Spleen (tissue), 11 donors: ENCODE results near the gene DAPK1. TPM values are rescaled to one million over a fixed set of nuclear protein-coding genes. Genes with fewer than 3 reads are reported as not detected.
"Not testable (repeated sequence)": the region's sequence is repeated elsewhere in the genome, so short reads cannot be mapped to it uniquely, and the experiment has no call there.

Experiments used
- DNase-seq: peaks from one replicate; pipeline ENCODE4 v3.0.0-alpha.2; 2020
- H3K27ac ChIP-seq, 8 donors: fragments of 200-600 bp; sonication (generic) in 7 of 8; 1 replicate in 4 of 8; 2 replicates in 4 of 8; pipeline versions ENCODE4 v1.5.0 to v1.8.0; 2016 to 2021; ENCODE audit warnings: inconsistent platforms in 4 of 8, mild to moderate bottlenecking in 4 of 8, moderate library complexity in 1 of 8
- H3K27me3 ChIP-seq, 7 donors: fragments of 200-600 bp; sonication (generic) in 6 of 7; replicated peaks in 1 of 7; 1 replicate in 4 of 7; 2 replicates in 3 of 7; pipeline versions ENCODE4 v1.5.0 to v1.8.0; 2016 to 2021; ENCODE audit warnings: inconsistent platforms in 3 of 7, mild to moderate bottlenecking in 1 of 7
- H3K36me3 ChIP-seq, 6 donors: fragments of 200-600 bp; sonication (generic) in 5 of 6; 1 replicate in 4 of 6; 2 replicates in 2 of 6; pipeline versions ENCODE4 v1.5.0 to v1.8.0; 2016 to 2021; ENCODE audit warnings: inconsistent platforms in 2 of 6
- H3K4me1 ChIP-seq, 6 donors: fragments of 200-600 bp; sonication (generic) in 5 of 6; 1 replicate in 3 of 6; 2 replicates in 3 of 6; pipeline versions ENCODE4 v1.5.0 to v1.8.0; 2016 to 2021; ENCODE audit warnings: inconsistent platforms in 3 of 6
- H3K4me3 ChIP-seq, 8 donors: fragments of 200-600 bp; sonication (generic) in 7 of 8; 1 replicate in 4 of 8; 2 replicates in 4 of 8; pipeline versions ENCODE4 v1.5.0 to v1.8.0; 2016 to 2021; ENCODE audit warnings: inconsistent platforms in 4 of 8, mild to moderate bottlenecking in 4 of 8, moderate library complexity in 2 of 8
- H3K9me3 ChIP-seq, 8 donors: fragments of 200-600 bp; sonication (generic) in 7 of 8; 1 replicate in 4 of 8; 2 replicates in 4 of 8; pipeline versions ENCODE4 v1.5.0 to v1.8.0; 2016 to 2021; ENCODE audit warnings: inconsistent platforms in 4 of 8
- POLR2A ChIP-seq, 3 donors: fragments of 450-650 bp; IDR thresholded peaks; one replicate each; pipeline ENCODE4 v1.5.1; 2017; ENCODE audit warnings: antibody characterized with exemption in 3 of 3, mild to moderate bottlenecking in 1 of 3
- POLR2AphosphoS5 ChIP-seq, 3 donors: sonication (generic); formaldehyde crosslinking; IDR thresholded peaks; one replicate each; pipeline ENCODE4 v1.5.1; 2017; ENCODE audit warnings: antibody characterized with exemption in 3 of 3
- WGBS, 5 donors: extraction: QIAGEN DNeasy Blood & Tissue Kit in 3 of 5; methylation state at CpG; one replicate each; pipeline versions ENCODE4 v1.1.5 to v1.1.7; 2013 to 2018; 5-methylcytosine and 5-hydroxymethylcytosine counted together
- intact Hi-C: fragments of 100-400 bp; cut with DNase I; formaldehyde crosslinking; loops from one replicate; pipeline ENCODE4 v1.15.0; 2023; ENCODE audit warnings: low total_unique reads
- polyA plus RNA-seq, 3 donors: library from polyadenylated mRNA; stranded (reverse); fragments of 200-250 nt; gene quantifications; one replicate each; pipeline ENCODE4 v1.2.1, GENCODE V29; 2013
- total RNA-seq, 7 donors: library from RNA; depleted of rRNA in 3 of 7; stranded (reverse); fragments of >200 nt in 3 of 7; fragmentation: NEBNext Ultra II Directional in 4 of 7; extraction: Animal tissue kit (Norgen Biotek cat#: 25700) in 4 of 7; gene quantifications; one replicate each; pipeline versions ENCODE4 v1.1.0 to v1.2.1, GENCODE V29; 2016 to 2021
- TF ChIP-seq, protein P1 (sequence below), 11 experiments: fragments of 200-600 bp in 7 of 11; fragments of 450-650 bp in 4 of 11; sonication (generic) in 4 of 11; IDR thresholded peaks in 8 of 11; conservative IDR thresholded peaks in 3 of 11; 1 replicate in 7 of 11; 2 replicates in 4 of 11; pipeline versions ENCODE4 v1.4.0 to v1.8.0; 2016 to 2021; ENCODE audit warnings: antibody characterized with exemption in 11 of 11, inconsistent platforms in 4 of 11, mild to moderate bottlenecking in 1 of 11
- donor health status: healthy with polysubstance abuse.
- donor health status: DM: no; HTN: no; CAD: no; lungs with moderate emphysema.
- donor health status: DM: no; HTN: no; CAD: no.
- donor health status: Bipolar disorder and iron deficiency.
- donor health status: healthy.
- donor health status: DM: no; HTN: no; CAD: no.
- donor health status: DM: yes; HTN: yes; CAD: no.

The DAPK1 gene
- total and polyA plus RNA-seq, 10 donors: 6.4 to 126 (median 102) TPM

DNA sequence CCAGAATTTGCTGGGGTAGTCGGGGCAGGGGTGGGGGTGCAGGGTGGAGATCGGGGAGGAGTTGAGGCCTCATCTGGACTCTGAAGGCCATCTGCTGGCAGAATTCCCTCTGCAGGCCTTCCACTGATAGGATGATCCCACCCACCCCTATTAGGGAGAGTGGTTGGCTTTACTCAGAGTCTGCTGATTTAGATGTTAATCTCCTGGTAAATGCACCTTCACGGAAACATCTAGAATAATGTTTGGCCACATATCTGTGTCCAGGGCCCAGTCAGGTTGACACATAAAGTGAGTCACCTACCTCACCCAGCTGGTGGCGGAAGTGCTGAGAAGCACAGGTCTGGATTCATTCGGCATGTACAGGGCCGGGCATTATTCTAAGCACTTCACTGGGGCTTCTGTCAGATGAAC is 50.0 kb downstream of the DAPK1 start:
- DNase-seq: no peak
- no peak for TF ChIP-seq POLR2A (IDR thresholded peaks at IDR 0.05)
- no peak for TF ChIP-seq POLR2AphosphoS5 (IDR thresholded peaks at IDR 0.05)
- TF ChIP-seq, protein P1, sequence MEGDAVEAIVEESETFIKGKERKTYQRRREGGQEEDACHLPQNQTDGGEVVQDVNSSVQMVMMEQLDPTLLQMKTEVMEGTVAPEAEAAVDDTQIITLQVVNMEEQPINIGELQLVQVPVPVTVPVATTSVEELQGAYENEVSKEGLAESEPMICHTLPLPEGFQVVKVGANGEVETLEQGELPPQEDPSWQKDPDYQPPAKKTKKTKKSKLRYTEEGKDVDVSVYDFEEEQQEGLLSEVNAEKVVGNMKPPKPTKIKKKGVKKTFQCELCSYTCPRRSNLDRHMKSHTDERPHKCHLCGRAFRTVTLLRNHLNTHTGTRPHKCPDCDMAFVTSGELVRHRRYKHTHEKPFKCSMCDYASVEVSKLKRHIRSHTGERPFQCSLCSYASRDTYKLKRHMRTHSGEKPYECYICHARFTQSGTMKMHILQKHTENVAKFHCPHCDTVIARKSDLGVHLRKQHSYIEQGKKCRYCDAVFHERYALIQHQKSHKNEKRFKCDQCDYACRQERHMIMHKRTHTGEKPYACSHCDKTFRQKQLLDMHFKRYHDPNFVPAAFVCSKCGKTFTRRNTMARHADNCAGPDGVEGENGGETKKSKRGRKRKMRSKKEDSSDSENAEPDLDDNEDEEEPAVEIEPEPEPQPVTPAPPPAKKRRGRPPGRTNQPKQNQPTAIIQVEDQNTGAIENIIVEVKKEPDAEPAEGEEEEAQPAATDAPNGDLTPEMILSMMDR (IDR thresholded peaks at IDR 0.05 in 8 of 11, conservative IDR thresholded peaks at IDR 0.05 in 3 of 11): no peak
- intact Hi-C loops: no loop called here
- Histone ChIP-seq H3K36me3 (no peaks in the 10 kb centered on the region), H3K9me3 (no peaks in the 10 kb centered on the region), H3K4me1 (no peaks in the 10 kb centered on the region), H3K4me3 (no peak overlapping the region), H3K27me3 (peaks cover 0 to 4% (median 0%) of the 10 kb centered on the region in 7 donors), H3K27ac (no peak overlapping the region)
- 81 to 92% (median 87%) methylated on average over 6 of the region's 6 CpGs for WGBS, 5 donors

GRCh38 chr9:87548159-87548558 is 50.5 kb downstream of the DAPK1 start:
- TF ChIP-seq POLR2A (IDR thresholded peaks at IDR 0.05): no peak
- TF ChIP-seq, protein P1 (IDR thresholded peaks at IDR 0.05 in 8 of 11, conservative IDR thresholded peaks at IDR 0.05 in 3 of 11): no peak
- no peak for TF ChIP-seq POLR2AphosphoS5 (IDR thresholded peaks at IDR 0.05)
- Histone ChIP-seq H3K9me3 (no peaks in the 10 kb centered on the region), H3K27me3 (peaks cover 0 to 4% (median 0%) of the 10 kb centered on the region in 7 donors), H3K27ac (no peak overlapping the region), H3K4me3 (no peak overlapping the region), H3K4me1 (no peaks in the 10 kb centered on the region), H3K36me3 (no peaks in the 10 kb centered on the region)
- no peak for DNase-seq
- 78 to 97% (median 90%) methylated on average over 3 of the region's 3 CpGs for WGBS, 5 donors
- intact Hi-C loops: no loop called here

DNA sequence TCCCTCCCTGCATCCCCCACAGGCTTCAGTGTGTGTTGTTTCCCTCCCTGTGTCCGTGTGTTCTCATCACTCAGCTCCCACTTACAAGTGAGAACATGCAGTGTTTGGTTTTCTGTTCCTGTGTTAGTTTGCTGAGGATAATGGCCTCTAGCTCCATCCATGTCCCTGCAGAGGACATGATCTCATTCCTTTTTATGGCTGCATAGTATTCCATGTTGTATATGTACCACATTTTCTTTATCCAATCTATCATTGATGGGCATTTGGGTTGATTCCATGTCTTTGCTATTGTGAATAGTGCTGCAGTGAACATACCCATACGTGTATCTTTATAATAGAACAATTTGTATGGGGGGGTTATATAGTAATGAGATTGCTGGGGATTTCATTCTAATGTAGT is 51.4 kb downstream of the DAPK1 start:
- DNase-seq, H3K4me1 ChIP-seq, H3K4me3 ChIP-seq, H3K27me3 ChIP-seq, H3K9me3 ChIP-seq, H3K27ac ChIP-seq, intact Hi-C loops, H3K36me3 ChIP-seq: not testable (repeated sequence)
- WGBS, 5 donors: 87 to 98% (median 91%) methylated on average over 2 of the region's 2 CpGs

- TF ChIP-seq POLR2AphosphoS5 (IDR thresholded peaks at IDR 0.05): no peak
- TF ChIP-seq, protein P1 (IDR thresholded peaks at IDR 0.05 in 8 of 11, conservative IDR thresholded peaks at IDR 0.05 in 3 of 11): no peak
- TF ChIP-seq POLR2A (IDR thresholded peaks at IDR 0.05): no peak
- no peak overlapping the region for H3K27ac ChIP-seq
- no peak overlapping the region for H3K4me3 ChIP-seq
- intact Hi-C loops: no loop called here
- H3K36me3 ChIP-seq: no peaks in the 10 kb centered on the region
- WGBS, 5 donors: 43 to 79% (median 56%) methylated on average over 7 of the region's 7 CpGs
- peaks cover 0 to 4% (median 0%) of the 10 kb centered on the region in 7 donors for H3K27me3 ChIP-seq
- no peak for DNase-seq
- H3K4me1 ChIP-seq: peaks cover 0 to 10% (median 4%) of the 10 kb centered on the region in 6 donors
- no peaks in the 10 kb centered on the region for H3K9me3 ChIP-seq
Measured at GRCh38 chr9:87549791-87550190, 52.1 kb downstream of the DAPK1 start.
